SW 1271 (cell line): Measurements from ENCODE around the gene CHRDL1.

Experiments
- DNase-seq, 2 experiments: peaks; one replicate each; lab custom pipeline; 2025; lab: John Stamatoyannopoulos, UW

CHRDL1 gene

DNA sequence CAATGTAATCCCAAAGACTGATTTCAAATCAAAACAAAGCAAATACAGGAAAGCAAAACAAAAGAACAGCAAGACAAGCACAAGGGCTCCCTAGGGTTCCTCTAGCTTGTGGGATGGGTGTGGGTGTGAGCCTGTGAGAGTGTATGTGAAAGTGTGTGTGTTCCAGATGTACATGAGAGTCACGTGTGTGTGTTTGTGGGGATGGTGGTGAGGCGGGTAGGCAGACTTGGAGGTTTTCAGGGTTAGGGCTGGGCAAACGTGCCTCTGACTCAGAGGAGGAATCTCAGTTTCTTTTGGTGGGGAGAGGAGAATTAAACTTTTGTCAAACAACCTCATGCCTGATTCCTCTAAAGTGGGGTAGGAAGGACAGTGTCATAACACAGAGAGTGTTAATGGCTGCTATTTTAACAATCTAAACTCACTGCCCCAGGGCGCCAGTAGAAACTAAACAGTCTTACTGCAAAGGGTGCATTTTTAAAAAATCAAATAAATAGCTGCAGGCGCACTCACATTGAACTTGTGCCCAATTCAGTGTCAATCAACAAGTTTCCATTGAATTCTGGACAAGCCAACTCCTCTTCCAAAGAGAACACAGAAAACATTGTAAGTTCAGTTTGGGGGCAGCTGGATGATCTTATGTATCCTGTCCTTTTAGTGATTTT is 51.8 kb downstream of the CHRDL1 start:
- DNase-seq, result no peak

- DNase-seq, result no peak
Observed at GRCh38 chrX:110741213-110741796, 54.3 kb downstream of the CHRDL1 start.

DNA sequence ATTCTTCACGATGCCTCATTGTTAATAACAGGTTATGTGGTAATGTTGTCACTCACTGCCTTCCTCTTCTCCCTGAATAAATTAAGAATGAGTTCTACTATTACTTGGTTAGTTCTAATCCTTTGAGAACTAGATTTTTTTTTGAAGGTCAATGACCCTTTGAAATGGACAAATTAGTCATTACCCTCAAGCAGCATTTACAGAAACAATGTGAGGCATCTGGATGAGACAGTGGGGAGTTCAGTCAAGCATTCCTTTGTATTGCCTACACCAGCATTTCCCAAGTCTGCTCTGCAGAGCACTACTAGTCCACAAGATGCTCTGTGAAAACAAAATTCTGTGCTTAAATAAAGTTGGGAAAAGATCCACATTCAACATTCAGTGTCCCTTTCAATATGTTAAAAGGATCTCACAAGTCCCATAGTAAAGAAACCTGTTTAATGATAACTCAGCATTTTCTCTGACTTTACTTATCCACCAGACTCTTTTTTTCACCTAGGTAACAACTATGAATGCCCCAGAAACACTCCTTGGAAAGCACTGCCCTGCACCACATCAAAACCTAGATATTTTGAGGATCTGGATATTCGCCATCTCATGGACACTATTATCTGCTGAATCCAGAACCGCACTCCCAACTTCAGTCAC is 60.6 kb downstream of the CHRDL1 start:
- DNase-seq, result no peak

DNA sequence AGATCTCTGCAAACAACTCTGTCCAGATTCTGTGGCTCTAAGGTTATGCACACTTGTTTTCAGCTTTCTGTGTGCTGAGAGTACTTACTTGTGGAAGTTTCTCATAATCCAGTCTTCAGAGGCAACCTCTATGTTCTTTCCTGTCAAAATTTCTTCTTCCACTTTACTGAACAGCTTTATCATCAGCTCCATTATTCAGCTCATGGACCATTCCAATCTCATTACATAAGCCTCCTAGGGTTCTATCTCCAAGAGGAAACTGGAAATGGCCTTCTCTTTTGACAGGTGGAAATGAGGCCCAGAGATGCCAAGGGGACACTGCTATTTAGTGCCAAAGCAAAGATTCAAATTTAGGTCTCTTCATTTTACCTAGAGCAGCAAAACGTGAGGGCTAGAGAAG is 61.3 kb downstream of the CHRDL1 start:
- DNase-seq, result no peak

- DNase-seq, result no peak
Observed at GRCh38 chrX:110733166-110733565, 62.5 kb downstream of the CHRDL1 start.

DNA sequence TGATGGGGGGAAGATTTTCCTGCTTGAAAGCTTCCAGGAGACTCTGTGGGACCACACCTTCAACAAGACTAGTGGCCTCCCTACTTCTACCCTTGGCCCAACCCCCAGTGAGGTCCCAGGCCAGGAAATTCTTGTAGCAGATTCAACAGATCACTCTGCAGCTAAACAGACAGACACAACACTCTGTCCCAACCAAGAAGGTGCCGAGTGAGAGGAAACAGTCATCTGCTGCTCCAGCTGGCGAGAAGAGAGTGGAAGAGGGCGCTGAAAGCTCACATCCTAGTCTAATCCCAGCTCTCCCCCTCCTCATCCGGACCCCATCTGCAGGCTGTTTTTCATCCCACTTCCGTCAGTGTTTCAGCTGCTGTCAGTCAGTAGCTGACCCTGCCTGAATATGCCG is 63.4 kb downstream of the CHRDL1 start:
- DNase-seq, result no peak

DNA sequence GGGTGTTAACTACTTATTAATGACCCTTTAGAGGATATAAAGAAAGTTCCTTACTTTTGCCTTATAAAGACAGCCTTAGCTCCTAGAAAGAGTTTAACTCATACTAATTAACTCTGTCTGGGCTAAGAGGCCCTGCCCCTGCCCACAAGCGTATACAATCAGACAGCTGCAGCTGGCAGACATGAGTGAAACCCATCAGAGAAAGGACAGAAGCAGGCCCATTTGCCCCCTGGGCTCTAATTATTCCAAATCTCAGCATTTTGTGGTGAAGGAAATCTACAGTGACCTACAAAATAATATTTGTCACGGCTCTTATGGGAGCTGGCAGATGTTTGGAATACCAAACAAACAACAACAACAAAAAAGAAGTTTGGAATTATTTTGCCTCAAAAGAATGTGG is 71.8 kb downstream of the CHRDL1 start:
- DNase-seq, result no peak

- DNase-seq, result no peak
Observed at GRCh38 chrX:110722135-110722534, 73.5 kb downstream of the CHRDL1 start.

GRCh38 chrX:110713666-110714065 is 82.0 kb downstream of the CHRDL1 start:
- DNase-seq, result no peak

DNA sequence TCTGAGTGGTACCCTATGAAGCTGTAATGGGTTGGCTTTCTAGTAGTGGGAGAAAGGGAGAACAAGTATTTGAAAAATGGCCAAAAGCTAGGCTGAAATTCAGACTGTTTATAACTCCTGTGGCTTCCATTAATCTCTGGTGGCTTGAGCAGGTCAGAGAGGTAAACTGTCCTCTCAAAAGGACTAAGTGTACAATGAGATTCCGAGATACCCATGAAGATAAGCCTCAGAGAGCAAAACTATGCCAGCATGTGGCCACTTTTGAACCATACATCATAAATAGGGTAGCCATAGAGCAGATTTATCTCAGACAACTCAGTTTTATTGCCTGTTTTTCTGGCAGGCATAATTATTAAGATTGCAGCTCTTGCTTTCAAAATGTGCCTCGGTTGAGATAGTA is 89.2 kb downstream of the CHRDL1 start:
- no peak for DNase-seq

DNA sequence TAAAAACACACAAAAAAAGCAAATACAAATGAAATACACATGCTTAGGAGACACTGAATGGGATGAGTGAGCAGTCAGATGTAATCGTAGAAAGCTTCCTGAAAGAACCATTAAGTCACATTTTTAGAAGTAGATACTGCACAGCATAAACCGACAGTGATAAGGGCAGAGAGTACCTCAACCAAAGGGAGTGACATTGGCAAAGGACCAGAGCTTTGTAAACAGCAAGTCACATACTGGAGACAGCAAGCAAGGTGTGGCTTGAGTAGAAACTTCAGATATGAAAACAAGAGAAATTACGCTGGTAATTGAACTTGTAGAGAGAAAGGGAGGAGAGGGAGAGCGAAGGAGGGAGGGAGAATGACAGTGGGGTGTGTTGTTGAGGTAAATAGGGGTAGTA is 92.0 kb downstream of the CHRDL1 start:
- no peak for DNase-seq

DNA sequence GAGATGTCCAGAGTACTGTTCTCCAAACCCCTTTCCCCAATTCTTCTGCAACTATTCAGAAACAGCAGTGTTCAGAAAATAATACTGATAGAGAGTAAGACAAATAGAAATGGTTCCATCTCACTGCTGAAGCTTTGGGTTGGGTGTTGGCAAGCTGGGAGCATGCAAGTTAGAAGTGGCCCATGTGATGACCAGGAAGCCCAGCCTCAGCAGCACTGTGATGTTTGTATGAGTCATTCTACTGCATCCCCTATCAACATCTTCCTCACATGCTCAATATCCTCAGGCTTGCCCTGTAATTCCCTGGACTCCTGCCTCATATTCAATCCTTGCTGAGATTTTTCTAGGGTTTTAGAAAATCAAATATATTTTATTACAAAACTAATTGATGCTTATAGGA is 96.5 kb downstream of the CHRDL1 start:
- DNase-seq, result no peak

DNA sequence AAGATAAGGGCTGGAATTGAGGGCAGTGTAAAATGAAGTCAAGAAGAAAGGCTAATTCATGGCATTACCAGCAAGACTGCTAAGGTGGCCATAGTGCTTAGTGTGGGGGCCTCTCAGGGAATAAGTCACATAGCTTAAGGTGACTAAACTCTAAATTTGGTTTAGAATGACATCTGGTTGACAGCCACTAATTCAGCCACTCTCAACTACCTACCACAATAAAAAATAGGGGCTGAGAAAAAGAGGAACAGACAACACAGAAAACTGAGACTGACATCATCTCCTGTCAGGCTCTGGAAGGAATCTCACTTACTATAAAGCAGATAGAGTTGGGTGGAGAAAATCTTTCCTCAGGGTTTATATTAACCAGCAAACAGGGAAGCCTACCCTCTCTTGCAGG is 96.9 kb downstream of the CHRDL1 start:
- DNase-seq, result no peak

GRCh38 chrX:110692866-110693265 is 102.8 kb downstream of the CHRDL1 start:
- DNase-seq, result no peak

DNA sequence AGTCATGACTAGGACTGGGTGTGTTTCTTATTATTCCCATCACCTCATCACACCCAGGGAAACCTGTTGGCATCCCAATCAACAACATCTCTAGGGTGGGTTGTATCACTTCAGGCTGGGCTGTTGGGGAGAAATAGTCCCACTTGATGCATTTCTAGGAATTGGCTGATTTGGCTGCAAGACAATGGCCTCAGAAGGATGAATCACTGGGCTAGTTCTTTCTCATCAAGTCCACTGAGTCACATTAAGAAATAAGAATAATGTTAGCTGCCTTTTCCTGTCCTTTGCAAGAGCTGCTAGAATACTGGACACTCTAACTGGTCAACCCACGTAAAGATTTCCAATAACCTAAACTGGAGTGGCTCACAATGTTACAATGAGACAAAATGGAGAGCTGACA is 104.2 kb downstream of the CHRDL1 start:
- DNase-seq, result no peak

- DNase-seq, result no peak
Observed at GRCh38 chrX:110684653-110685052, 111.0 kb downstream of the CHRDL1 start.

- no peak for DNase-seq
Observed at GRCh38 chrX:110683925-110684324, 111.7 kb downstream of the CHRDL1 start.

DNA sequence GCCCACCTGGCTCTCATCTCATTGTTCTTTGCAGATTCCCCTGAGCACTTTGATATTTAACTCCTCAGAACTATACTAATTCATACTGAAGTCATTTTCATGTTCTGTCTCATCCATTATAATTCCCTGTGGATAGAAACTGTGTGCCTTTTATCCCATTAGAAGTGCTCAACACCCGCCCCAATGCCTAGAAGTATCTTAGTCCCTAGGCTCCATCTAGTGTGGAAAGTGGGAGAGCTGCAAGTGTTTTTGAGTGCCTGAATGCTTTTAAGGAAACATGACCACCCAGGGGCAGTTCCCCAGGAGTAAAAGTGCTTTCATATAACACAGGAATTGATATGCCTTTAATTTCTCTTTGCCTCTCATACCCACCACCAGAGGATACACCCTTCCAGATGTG is 117.0 kb downstream of the CHRDL1 start:
- DNase-seq, result no peak

DNA sequence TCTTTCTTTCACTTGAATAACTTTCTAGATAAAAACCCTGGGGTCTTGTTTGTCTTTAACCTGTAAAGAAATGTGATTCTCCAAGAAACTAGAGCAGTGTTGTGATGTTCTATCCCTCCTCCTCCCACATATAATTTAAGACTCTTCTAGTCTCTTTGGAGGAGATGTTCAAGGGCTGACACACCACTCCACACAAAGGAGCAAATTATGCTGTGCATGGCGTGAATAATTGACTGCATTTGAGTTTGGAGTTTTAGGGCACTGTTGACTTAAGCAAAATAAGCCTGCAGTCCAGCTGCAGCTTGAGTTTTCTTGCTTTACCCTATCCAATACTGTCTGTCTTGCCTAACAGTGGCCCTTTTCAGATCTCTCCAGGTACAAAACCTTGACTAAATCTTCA is 119.7 kb downstream of the CHRDL1 start:
- no peak for DNase-seq

- DNase-seq, result no peak
Observed at GRCh38 chrX:110671068-110671803, 124.4 kb downstream of the CHRDL1 start.

- no peak for DNase-seq
Observed at GRCh38 chrX:110669572-110669971, 126.0 kb downstream of the CHRDL1 start.

- no peak for DNase-seq
Observed at GRCh38 chrX:110667706-110668105, 127.9 kb downstream of the CHRDL1 start.
